HCT116 (cell line): Measurements from ENCODE around the gene EXOSC5. TPM values are rescaled to one million over a fixed set of nuclear protein-coding genes. Genes with fewer than 3 reads are reported as not detected.

Experiments used
- ATAC-seq: fragments of 200-7000 bp; cut with Tn5 transposase; 2 replicates; pipeline ENCODE4 v1.9.1; 2020; ENCODE audit warnings: mild to moderate bottlenecking, moderate library complexity
- BruUV-seq: library from RNA; stranded (reverse); fragments of 400-500 nt; replicated peaks from 2 replicates; lab custom pipeline; 2021; lab: Mats Ljungman, UMichigan
- CTCF ChIA-PET: fragments of 300-600 bp; sonication (Branson Sonifier 250); formaldehyde crosslinking; loops from one replicate; lab custom pipeline; 2021; ENCODE audit warnings: antibody characterized with exemption; lab: Charles Lee
- POLR2A ChIA-PET: fragments of 300-600, 350-600 bp; sonication (Branson Sonifier 250); formaldehyde crosslinking; loops from one replicate; lab custom pipeline; 2021; ENCODE audit warnings: antibody characterized with exemption; lab: Charles Lee
- RAD21 ChIA-PET, 2 experiments: fragments of 300-600 bp; sonication (Branson Sonifier 250); formaldehyde crosslinking; loops; one replicate each; lab custom pipeline; 2023; ENCODE audit warnings: low total read pairs in 2 of 2; ENCODE audit not compliant: uncharacterized antibody in 2 of 2, unreplicated experiment in 2 of 2, low non-redundant PET in 1 of 2; lab: Charles Lee
- DNase-seq: peaks from one replicate; pipeline ENCODE4 v3.0.0-alpha.2; 2010; ENCODE audit warnings: low read depth, low spot score
- H2AFZ ChIP-seq: fragments of 200-600 bp; shearing (Covaris generic), sonication (generic); 2 replicates; pipeline ENCODE4 v1.6.1; 2017; ENCODE audit warnings: low read depth, mixed run types, mixed read lengths, antibody characterized with exemption, low read length; ENCODE audit not compliant: poor library complexity, severe bottlenecking
- H3K27ac ChIP-seq: 2 replicates; pipeline ENCODE4 v1.5.1; 2012; ENCODE audit warnings: low read depth, low read length
- H3K27me3 ChIP-seq: fragments of 200-600 bp; sonication (generic); 2 replicates; pipeline ENCODE4 v1.6.1; 2016; ENCODE audit warnings: mixed run types, low read length, mixed read lengths; ENCODE audit not compliant: insufficient read depth
- H3K36me3 ChIP-seq, 2 experiments: fragments of 200-500 bp in 1 of 2; fragments of 200-600 bp in 1 of 2; sonication (Bioruptor generic) in 1 of 2; sonication (generic) in 1 of 2; 2 replicates each; pipeline versions ENCODE4 v1.5.1 to v1.6.1; 2014 to 2016; ENCODE audit warnings: low read length in 2 of 2, inconsistent platforms in 1 of 2, mixed read lengths in 1 of 2, mixed run types in 1 of 2; ENCODE audit not compliant: insufficient read depth in 2 of 2, control insufficient read depth in 1 of 2
- H3K4me1 ChIP-seq, 2 experiments: fragments of 200-600 bp in 1 of 2; sonication (generic) in 1 of 2; 2 replicates each; pipeline versions ENCODE4 v1.5.1 to v1.6.1; 2012 to 2017; ENCODE audit warnings: low read length in 2 of 2, inconsistent platforms in 1 of 2, mild to moderate bottlenecking in 1 of 2, mixed read lengths in 1 of 2, mixed run types in 1 of 2, moderate library complexity in 1 of 2; ENCODE audit not compliant: insufficient read depth in 2 of 2, control insufficient read depth in 1 of 2
- H3K4me2 ChIP-seq: fragments of 200-600 bp; sonication (generic); 2 replicates; pipeline ENCODE4 v1.6.1; 2017; ENCODE audit warnings: mixed run types, low read length, mixed read lengths
- H3K4me3 ChIP-seq, 2 experiments: fragments of 200-600 bp in 1 of 2; sonication (generic) in 1 of 2; replicated peaks in 1 of 2; 2 replicates each; pipeline ENCODE4 v1.5.1; 2011 to 2016; ENCODE audit warnings: low read length in 2 of 2, control low read depth in 1 of 2, low read depth in 1 of 2, mild to moderate bottlenecking in 1 of 2, mixed read lengths in 1 of 2, mixed run types in 1 of 2
- H3K79me2 ChIP-seq: fragments of 200-600 bp; sonication (generic); 2 replicates; pipeline ENCODE4 v1.6.1; 2017; ENCODE audit warnings: mild to moderate bottlenecking, mixed run types, low read length, moderate library complexity, mixed read lengths; ENCODE audit not compliant: insufficient read depth
- H3K9ac ChIP-seq: fragments of 200-600 bp; sonication (generic); 2 replicates; pipeline ENCODE4 v1.6.1; 2016; ENCODE audit warnings: low read length, mixed read lengths
- H3K9me2 ChIP-seq: fragments of 200-600 bp; sonication (generic), shearing (Covaris generic); 2 replicates; pipeline ENCODE4 v1.6.1; 2017; ENCODE audit warnings: mixed run types, mild to moderate bottlenecking, moderate library complexity; ENCODE audit not compliant: insufficient read depth
- H3K9me3 ChIP-seq, 2 experiments: fragments of 200-500 bp in 1 of 2; fragments of 200-600 bp in 1 of 2; sonication (Bioruptor generic) in 1 of 2; sonication (generic) in 1 of 2; 2 replicates each; pipeline ENCODE4 v1.6.1; 2014 to 2017; ENCODE audit warnings: low read length in 2 of 2, mixed read lengths in 2 of 2, inconsistent platforms in 1 of 2, low read depth in 1 of 2, mild to moderate bottlenecking in 1 of 2, mixed run types in 1 of 2, moderate library complexity in 1 of 2; ENCODE audit not compliant: control insufficient read depth in 1 of 2, insufficient read depth in 1 of 2
- H4K20me1 ChIP-seq: fragments of 200-600 bp; sonication (generic), shearing (Covaris generic); 2 replicates; pipeline ENCODE4 v1.6.1; 2017; ENCODE audit warnings: mixed run types, mild to moderate bottlenecking, moderate library complexity; ENCODE audit not compliant: insufficient read depth
- ATF3 ChIP-seq: IDR thresholded peaks from 2 replicates; pipeline ENCODE4 v1.6.1; 2012
- EGR1 ChIP-seq: IDR thresholded peaks from 2 replicates; pipeline ENCODE4 v1.6.1; 2012; ENCODE audit warnings: low read depth
- EZH2 ChIP-seq: fragments of 200-600 bp; sonication (generic); IDR thresholded peaks from 2 replicates; pipeline ENCODE4 v1.6.1; 2017; ENCODE audit warnings: antibody characterized with exemption, mixed run types
- EZH2phosphoT487 ChIP-seq: fragments of 200-600 bp; IDR thresholded peaks from 2 replicates; pipeline ENCODE4 v1.6.1; 2018; ENCODE audit warnings: antibody characterized with exemption, borderline replicate concordance
- FOSL1 ChIP-seq: IDR thresholded peaks from 2 replicates; pipeline ENCODE4 v1.6.1; 2012; ENCODE audit warnings: low read depth
- POLR2A ChIP-seq: IDR thresholded peaks from 2 replicates; pipeline ENCODE4 v1.7.0; 2011; ENCODE audit warnings: borderline replicate concordance; ENCODE audit not compliant: insufficient read depth, insufficient read length; ENCODE audit errors: extremely low read depth
- REST ChIP-seq: IDR thresholded peaks from 2 replicates; pipeline ENCODE4 v1.6.1; 2012; ENCODE audit warnings: low read depth
- SRF ChIP-seq: IDR thresholded peaks from 2 replicates; pipeline ENCODE4 v1.6.1; 2012; ENCODE audit warnings: low read depth
- TCF7L2 ChIP-seq: IDR thresholded peaks from 2 replicates; pipeline ENCODE4 v1.7.0; 2011; ENCODE audit warnings: borderline replicate concordance, inconsistent platforms; ENCODE audit not compliant: insufficient read depth, insufficient read length; ENCODE audit errors: extremely low read depth
- YY1 ChIP-seq: IDR thresholded peaks from 2 replicates; pipeline ENCODE4 v1.6.1; 2011; ENCODE audit warnings: low read length, low read depth, moderate library complexity, mild to moderate bottlenecking; ENCODE audit not compliant: insufficient replicate concordance; ENCODE audit errors: extremely low read depth
- ZBTB33 ChIP-seq: IDR thresholded peaks from 2 replicates; pipeline ENCODE4 v1.6.1; 2011; ENCODE audit warnings: mild to moderate bottlenecking, low read length, moderate library complexity; ENCODE audit not compliant: insufficient replicate concordance; ENCODE audit errors: extremely low read depth
- intact Hi-C: fragments of 100-400 bp; cut with micrococcal nuclease; formaldehyde crosslinking; loops from 2 replicates; pipeline ENCODE4 v1.10.0; 2022
- total RNA-seq: library from RNA; stranded (reverse); gene quantifications from one replicate; pipeline ENCODE4 v1.2.1, GENCODE V29; 2021; ENCODE audit not compliant: unreplicated experiment

Gene EXOSC5
- total RNA-seq, 1 experiment from 2014 or later: 57.5 TPM

GRCh38 chr19:41407271-41407670, 10.1 kb upstream of the EXOSC5 start (continued):
- TF ChIP-seq YY1 (no peak), EZH2phosphoT487 (no peak), TCF7L2 (no peak), REST (no peak), SRF (no peak)

GRCh38 chr19:41405776-41406175, 8.6 kb upstream of the EXOSC5 start:
- Histone ChIP-seq H3K36me3 (0 out of 4 replicates have a peak, but pooled peaks cover 0 to 3% of the 10 kb centered on the region in 2 experiments), H3K4me2 (no peak overlapping the region), H2AFZ (no peak overlapping the region), H4K20me1 (no peaks in the 10 kb centered on the region), H3K4me3 (no peak overlapping the region)
- no TSS peak for BruUV-seq
- CTCF ChIA-PET: no interaction called here
- TF ChIP-seq FOSL1 (no peak), POLR2A (no peak), TCF7L2 (no peak), EGR1 (no peak), ATF3 (no peak), ZBTB33 (no peak), EZH2 (no peak), YY1 (no peak)
- TF ChIP-seq, all 23 proteins: peak for 0
- intact Hi-C loops: no loop called here
- no peak for ATAC-seq
- RAD21 ChIA-PET: no interaction called here
- Histone ChIP-seq H3K4me1 (peaks cover 10 to 11% of the 10 kb centered on the region in 2 experiments; a peak in 3 of 4 replicates), H3K9me3 (no peaks in the 10 kb centered on the region), H3K27ac (no peak overlapping the region), H3K9me2 (no peaks in the 10 kb centered on the region), H3K79me2 (no peaks in the 10 kb centered on the region), H3K27me3 (no peaks in the 10 kb centered on the region), H3K9ac (no peak overlapping the region)
- no peak for DNase-seq
- POLR2A ChIA-PET: no interaction called here
